ENCODE measurements around the gene SLC7A4.
"Not testable (repeated sequence)": the region's sequence is repeated elsewhere in the genome, so short reads cannot be mapped to it uniquely, and the experiment has no call there.

The SLC7A4 gene

GRCh38 chr22:21042978-21043859 lies 10.9 kb upstream of the SLC7A4 start:
- no peak for DNase-seq

- DNase-seq, result no peak
Observed at GRCh38 chr22:21041937-21042336, 9.6 kb upstream of the SLC7A4 start.

- not testable (repeated sequence) for DNase-seq
Observed at GRCh38 chr22:21039158-21039557, 6.8 kb upstream of the SLC7A4 start.

GRCh38 chr22:21038405-21038804 lies 6.0 kb upstream of the SLC7A4 start:
- DNase-seq, result no peak

GRCh38 chr22:21034989-21035388 lies 2.6 kb upstream of the SLC7A4 start:
- DNase-seq, result no peak

GRCh38 chr22:21033895-21034294 lies 1.5 kb upstream of the SLC7A4 start:
- no peak for DNase-seq

- no peak for DNase-seq
Observed at GRCh38 chr22:21032868-21033688, 717 bp upstream of the SLC7A4 start.

- no peak for DNase-seq
Observed at GRCh38 chr22:21031545-21032036, 770 bp downstream of the SLC7A4 start.

- no peak for DNase-seq
Observed at GRCh38 chr22:21030621-21031544, 1.5 kb downstream of the SLC7A4 start.

- no peak for DNase-seq
Observed at GRCh38 chr22:21030032-21030431, 2.3 kb downstream of the SLC7A4 start.

GRCh38 chr22:21029486-21030025 lies 2.8 kb downstream of the SLC7A4 start:
- DNase-seq, result no peak

GRCh38 chr22:21028277-21029251 lies 3.8 kb downstream of the SLC7A4 start:
- no peak for DNase-seq

GRCh38 chr22:21026783-21027692 lies 5.3 kb downstream of the SLC7A4 start:
- no peak for DNase-seq

- no peak for DNase-seq
Observed at GRCh38 chr22:21025763-21026755, 6.3 kb downstream of the SLC7A4 start.

GRCh38 chr22:21025266-21025665 lies 7.1 kb downstream of the SLC7A4 start:
- DNase-seq, result peak; percentile 16

- no peak for DNase-seq
Observed at GRCh38 chr22:21022955-21023614, 9.3 kb downstream of the SLC7A4 start.

- DNase-seq, result no peak
Observed at GRCh38 chr22:21022507-21022906, 9.9 kb downstream of the SLC7A4 start.

GRCh38 chr22:21020802-21021429 lies 11.4 kb downstream of the SLC7A4 start:
- peak; percentile 22 for DNase-seq

Measured in CD4-positive, alpha-beta T cell treated with Interleukin-17A for 1 hour (primary cell).